A204.1 (cell line): ENCODE data around the gene RFPL1.
"Not testable (repeated sequence)": the region's sequence is repeated elsewhere in the genome, so short reads cannot be mapped to it uniquely, and the experiment has no call there.

Source experiments
- FAIRE-seq: peaks from 2 replicates; lab custom pipeline; 2012; peaks lifted over from hg19 to GRCh38; lab: Jason Lieb, UNC

Gene RFPL1

GRCh38 chr22:29478326-29479276 is 40.2 kb downstream of the RFPL1 start:
- no peak for FAIRE-seq

DNA sequence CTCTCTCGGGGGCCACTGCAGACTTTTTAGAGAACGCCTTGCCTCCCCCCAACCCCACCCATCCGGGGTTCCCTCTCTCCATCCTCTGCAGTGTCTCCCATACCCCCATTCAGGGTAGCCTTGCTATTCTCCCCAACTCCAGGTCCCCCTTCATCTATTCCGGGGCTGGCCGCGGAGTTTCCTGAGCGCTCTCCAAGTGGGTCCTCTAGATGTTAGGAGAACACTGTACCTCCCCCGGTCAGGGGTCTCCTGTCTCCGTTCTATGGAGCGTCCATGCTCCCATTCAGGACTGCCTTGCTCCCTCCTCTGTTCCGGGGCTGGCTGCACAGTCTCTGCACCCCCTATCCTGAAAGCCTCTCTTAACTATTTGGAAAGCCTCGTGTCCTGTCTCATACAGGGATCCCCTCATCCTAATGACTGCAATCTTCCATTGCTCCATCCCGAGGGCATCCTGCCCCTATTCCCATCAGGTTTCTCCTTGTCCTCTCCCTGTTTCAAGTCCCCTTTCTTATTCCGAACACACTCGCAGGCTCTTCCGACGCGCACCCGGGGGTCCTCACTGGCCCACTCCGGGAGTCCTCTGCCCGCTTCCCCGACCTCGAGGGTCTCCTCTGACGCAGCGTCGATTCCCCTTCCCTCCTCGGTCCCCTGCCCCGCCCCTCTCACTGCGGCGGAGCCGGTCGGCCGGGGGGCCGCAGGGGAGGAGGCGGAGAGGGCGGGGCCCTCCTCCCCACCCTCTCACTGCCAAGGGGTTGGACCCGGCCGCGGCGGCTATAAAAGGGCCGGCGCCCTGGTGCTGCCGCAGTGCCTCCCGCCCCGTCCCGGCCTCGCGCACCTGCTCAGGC is 41.3 kb downstream of the RFPL1 start, which contains the start of gene NEFH:
TSS of gene NEFH (plus strand) at position 802 of the 845 bp plus-strand sequence. CDS start 45 bp downstream, outside the sequence.
- no peak for FAIRE-seq

GRCh38 chr22:29480262-29480511 is 41.8 kb downstream of the RFPL1 start:
- no peak for FAIRE-seq

GRCh38 chr22:29480512-29481264 is 42.3 kb downstream of the RFPL1 start:
- no peak for FAIRE-seq

- no peak for FAIRE-seq
Observed at GRCh38 chr22:29481265-29482000, 43.0 kb downstream of the RFPL1 start.

GRCh38 chr22:29482253-29482652 is 43.9 kb downstream of the RFPL1 start:
- no peak for FAIRE-seq

GRCh38 chr22:29482726-29483125 is 44.3 kb downstream of the RFPL1 start:
- no peak for FAIRE-seq

DNA sequence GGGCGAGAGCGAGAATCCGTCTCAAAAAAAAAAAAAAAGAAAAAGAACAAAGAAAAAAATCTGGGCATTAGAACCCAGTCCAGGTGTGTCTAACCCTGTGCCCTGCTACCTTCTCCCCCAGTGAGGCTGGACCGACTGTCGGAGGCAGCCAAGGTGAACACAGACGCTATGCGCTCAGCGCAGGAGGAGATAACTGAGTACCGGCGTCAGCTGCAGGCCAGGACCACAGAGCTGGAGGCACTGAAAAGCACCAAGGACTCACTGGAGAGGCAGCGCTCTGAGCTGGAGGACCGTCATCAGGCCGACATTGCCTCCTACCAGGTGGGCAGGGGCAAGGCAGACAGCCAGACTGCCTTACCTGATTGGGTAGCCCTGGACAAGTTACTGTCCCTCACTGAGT is 44.9 kb downstream of the RFPL1 start:
- no peak for FAIRE-seq

GRCh38 chr22:29484642-29485041 is 46.3 kb downstream of the RFPL1 start:
- no peak for FAIRE-seq

DNA sequence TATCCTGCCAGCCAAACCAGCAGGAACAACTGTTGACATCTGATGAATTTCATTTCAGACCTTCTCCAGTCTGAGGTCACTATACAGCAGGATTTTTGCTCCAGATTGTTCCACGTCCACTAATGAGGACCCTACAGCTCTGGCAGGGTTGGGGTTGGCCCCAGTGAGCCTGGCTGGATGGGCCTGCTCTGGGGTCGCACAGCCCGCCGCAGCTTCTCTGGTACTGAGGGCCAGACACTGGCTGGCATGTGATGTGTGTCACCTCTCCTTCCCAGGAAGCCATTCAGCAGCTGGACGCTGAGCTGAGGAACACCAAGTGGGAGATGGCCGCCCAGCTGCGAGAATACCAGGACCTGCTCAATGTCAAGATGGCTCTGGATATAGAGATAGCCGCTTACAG is 47.1 kb downstream of the RFPL1 start:
- no peak for FAIRE-seq

DNA sequence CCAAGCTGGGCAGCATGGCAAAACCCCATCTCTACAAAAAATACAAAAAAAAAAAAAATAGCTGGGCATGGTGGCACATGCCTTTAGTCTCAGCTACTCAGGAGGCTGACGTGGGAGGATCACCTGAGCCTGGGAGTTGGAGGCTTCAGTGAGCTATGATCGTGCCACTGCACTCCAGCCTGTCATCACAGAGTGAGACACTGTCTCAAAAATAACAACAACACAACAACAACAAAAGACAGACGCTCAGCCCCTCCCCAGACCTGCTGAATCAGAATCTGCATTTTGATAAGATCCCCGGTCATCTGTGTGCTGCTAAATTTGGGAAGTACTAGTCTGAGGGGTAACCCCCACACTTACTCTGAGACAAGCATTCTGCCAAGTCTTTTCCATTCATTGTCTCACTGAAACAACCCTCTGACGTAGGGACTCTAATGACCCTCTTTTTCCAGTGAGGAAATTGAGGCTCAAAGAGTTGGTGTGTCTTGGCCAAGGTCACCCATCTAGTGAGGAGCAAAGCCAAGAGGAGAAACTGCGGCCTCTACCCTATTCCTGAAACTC is 49.1 kb downstream of the RFPL1 start:
- no peak for FAIRE-seq

DNA sequence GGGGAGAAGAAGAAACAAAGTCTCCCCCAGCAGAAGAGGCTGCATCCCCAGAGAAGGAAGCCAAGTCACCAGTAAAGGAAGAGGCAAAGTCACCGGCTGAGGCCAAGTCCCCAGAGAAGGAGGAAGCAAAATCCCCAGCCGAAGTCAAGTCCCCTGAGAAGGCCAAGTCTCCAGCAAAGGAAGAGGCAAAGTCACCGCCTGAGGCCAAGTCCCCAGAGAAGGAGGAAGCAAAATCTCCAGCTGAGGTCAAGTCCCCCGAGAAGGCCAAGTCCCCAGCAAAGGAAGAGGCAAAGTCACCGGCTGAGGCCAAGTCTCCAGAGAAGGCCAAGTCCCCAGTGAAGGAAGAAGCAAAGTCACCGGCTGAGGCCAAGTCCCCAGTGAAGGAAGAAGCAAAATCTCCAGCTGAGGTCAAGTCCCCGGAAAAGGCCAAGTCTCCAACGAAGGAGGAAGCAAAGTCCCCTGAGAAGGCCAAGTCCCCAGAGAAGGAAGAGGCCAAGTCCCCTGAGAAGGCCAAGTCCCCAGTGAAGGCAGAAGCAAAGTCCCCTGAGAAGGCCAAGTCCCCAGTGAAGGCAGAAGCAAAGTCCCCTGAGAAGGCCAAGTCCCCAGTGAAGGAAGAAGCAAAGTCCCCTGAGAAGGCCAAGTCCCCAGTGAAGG is 50.9 kb downstream of the RFPL1 start:
- FAIRE-seq, result not testable (repeated sequence)

GRCh38 chr22:29491012-29491411 is 52.6 kb downstream of the RFPL1 start:
- no peak for FAIRE-seq
